Measurements from ENCODE around the gene AADACL2.

GRCh38 chr3:151751161-151751560 is 17.4 kb downstream of the AADACL2 start:
- no peak for TF ChIP-seq EZH2phosphoT487 (IDR thresholded peaks at IDR 0.05; ENCODE audit: borderline replicate concordance, low read depth, low read length)
- no peak for TF ChIP-seq CTCF (conservative IDR thresholded peaks at IDR 0.05; ENCODE audit: low read length)
